ENCODE measurements around the gene SPTBN4. TPM values are rescaled to one million over a fixed set of nuclear protein-coding genes. Genes with fewer than 3 reads are reported as not detected.

SPTBN4 gene
- polyA plus RNA-seq, 1 donor from 2014 or later: 12.7 TPM

GRCh38 chr19:40508739-40509260, 42.0 kb downstream of the SPTBN4 start:
- H3K9ac ChIP-seq (ENCODE audit: low read length): no peak overlapping the region
- no peak for TF ChIP-seq EP300 (conservative IDR thresholded peaks at IDR 0.05; ENCODE audit: poor library complexity, severe bottlenecking)
- no peak for TF ChIP-seq RAD21 (conservative IDR thresholded peaks at IDR 0.05)
- TF ChIP-seq, protein P1, sequence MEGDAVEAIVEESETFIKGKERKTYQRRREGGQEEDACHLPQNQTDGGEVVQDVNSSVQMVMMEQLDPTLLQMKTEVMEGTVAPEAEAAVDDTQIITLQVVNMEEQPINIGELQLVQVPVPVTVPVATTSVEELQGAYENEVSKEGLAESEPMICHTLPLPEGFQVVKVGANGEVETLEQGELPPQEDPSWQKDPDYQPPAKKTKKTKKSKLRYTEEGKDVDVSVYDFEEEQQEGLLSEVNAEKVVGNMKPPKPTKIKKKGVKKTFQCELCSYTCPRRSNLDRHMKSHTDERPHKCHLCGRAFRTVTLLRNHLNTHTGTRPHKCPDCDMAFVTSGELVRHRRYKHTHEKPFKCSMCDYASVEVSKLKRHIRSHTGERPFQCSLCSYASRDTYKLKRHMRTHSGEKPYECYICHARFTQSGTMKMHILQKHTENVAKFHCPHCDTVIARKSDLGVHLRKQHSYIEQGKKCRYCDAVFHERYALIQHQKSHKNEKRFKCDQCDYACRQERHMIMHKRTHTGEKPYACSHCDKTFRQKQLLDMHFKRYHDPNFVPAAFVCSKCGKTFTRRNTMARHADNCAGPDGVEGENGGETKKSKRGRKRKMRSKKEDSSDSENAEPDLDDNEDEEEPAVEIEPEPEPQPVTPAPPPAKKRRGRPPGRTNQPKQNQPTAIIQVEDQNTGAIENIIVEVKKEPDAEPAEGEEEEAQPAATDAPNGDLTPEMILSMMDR (IDR thresholded peaks at IDR 0.05; ENCODE audit: poor library complexity, severe bottlenecking): no peak
- TF ChIP-seq MXI1 (conservative IDR thresholded peaks at IDR 0.05; ENCODE audit: poor library complexity, severe bottlenecking): no peak
- TF ChIP-seq EZH2 (IDR thresholded peaks at IDR 0.05; ENCODE audit: borderline replicate concordance, insufficient read depth, low read length, poor library complexity, severe bottlenecking): no peak
- no peak for TF ChIP-seq REST (IDR thresholded peaks at IDR 0.05; ENCODE audit: borderline replicate concordance)
- no peak for TF ChIP-seq SMC3 (conservative IDR thresholded peaks at IDR 0.05; ENCODE audit: poor library complexity)
- TF ChIP-seq TAF1 (IDR thresholded peaks at IDR 0.05; ENCODE audit: low read depth): no peak
- TF ChIP-seq POLR2AphosphoS5 (IDR thresholded peaks at IDR 0.05): no peak
- H3K27ac ChIP-seq (ENCODE audit: low read length): no peak overlapping the region
- H3K36me3 ChIP-seq (ENCODE audit: insufficient read depth, low read length): no peaks in the 10 kb centered on the region
- peaks cover 25% of the 10 kb centered on the region for H3K27me3 ChIP-seq (ENCODE audit: insufficient read depth, low read depth, low read length)
- no peaks in the 10 kb centered on the region for H3K9me3 ChIP-seq (ENCODE audit: low read length)
- no peak overlapping the region for H3K4me3 ChIP-seq (ENCODE audit: low read length)
- no peaks in the 10 kb centered on the region for H4K20me1 ChIP-seq (ENCODE audit: insufficient read depth)
- H3F3A ChIP-seq (ENCODE audit: insufficient read depth, low read length, poor library complexity, severe bottlenecking): no peaks in the 10 kb centered on the region
- no peak overlapping the region for H3K4me2 ChIP-seq (ENCODE audit: low read length)
- no peak overlapping the region for H2AFZ ChIP-seq (ENCODE audit: low read depth, low read length)
- no peaks in the 10 kb centered on the region for H3K79me2 ChIP-seq (replicated peaks; ENCODE audit: insufficient read depth, low read length)
- H3K9me2 ChIP-seq (ENCODE audit: insufficient read depth, low read length): no peaks in the 10 kb centered on the region

DNA sequence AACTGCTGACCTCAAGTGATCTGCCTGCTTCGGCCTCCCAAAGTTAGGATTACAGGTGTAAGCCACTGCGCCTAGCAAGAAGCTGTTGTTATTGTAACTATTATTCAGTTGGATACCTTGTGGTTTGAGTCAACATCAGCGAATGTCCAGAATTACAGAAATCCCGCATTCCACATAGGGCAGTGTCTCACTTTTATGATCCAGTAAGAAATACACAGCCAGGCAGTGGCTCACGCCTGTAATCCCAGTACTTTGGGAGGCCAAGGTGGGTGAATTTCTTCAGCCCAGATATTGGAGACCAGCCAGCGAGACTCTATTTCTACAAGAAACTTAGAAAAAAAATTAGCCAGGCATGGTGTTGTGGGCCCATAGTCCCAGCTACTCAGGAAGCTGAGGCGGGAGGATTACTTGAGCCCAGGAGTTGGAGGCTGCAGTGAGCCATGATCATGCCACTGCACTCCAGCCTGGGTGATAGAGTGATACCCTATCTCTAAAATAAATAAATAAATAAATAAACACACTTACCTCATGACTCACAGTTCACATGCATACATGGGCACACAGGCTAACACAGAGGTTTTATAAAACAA, 43.8 kb downstream of the SPTBN4 start:
- Histone ChIP-seq H3K4me2 (ENCODE audit: low read length) (no peak overlapping the region), H3K27me3 (ENCODE audit: insufficient read depth, low read depth, low read length) (peaks cover 43% of the 10 kb centered on the region)

More for the DNA sequence above, 43.8 kb downstream of the SPTBN4 start:
- Histone ChIP-seq H3K9me2 (ENCODE audit: insufficient read depth, low read length) (no peaks in the 10 kb centered on the region), H3K4me3 (ENCODE audit: low read length) (no peak overlapping the region), H3K9ac (ENCODE audit: low read length) (no peak overlapping the region), H3K36me3 (ENCODE audit: insufficient read depth, low read length) (no peaks in the 10 kb centered on the region), H3K9me3 (ENCODE audit: low read length) (peaks cover 3% of the 10 kb centered on the region), H4K20me1 (ENCODE audit: insufficient read depth) (no peaks in the 10 kb centered on the region), H3F3A (ENCODE audit: insufficient read depth, low read length, poor library complexity, severe bottlenecking) (no peaks in the 10 kb centered on the region), H3K79me2 (replicated peaks; ENCODE audit: insufficient read depth, low read length) (no peaks in the 10 kb centered on the region), H3K27ac (ENCODE audit: low read length) (no peak overlapping the region), H2AFZ (ENCODE audit: low read depth, low read length) (no peak overlapping the region)
- no peak for TF ChIP-seq POLR2AphosphoS5 (IDR thresholded peaks at IDR 0.05)
- TF ChIP-seq EZH2 (IDR thresholded peaks at IDR 0.05; ENCODE audit: borderline replicate concordance, insufficient read depth, low read length, poor library complexity, severe bottlenecking): no peak
- TF ChIP-seq REST (IDR thresholded peaks at IDR 0.05; ENCODE audit: borderline replicate concordance): no peak
- TF ChIP-seq TAF1 (IDR thresholded peaks at IDR 0.05; ENCODE audit: low read depth): no peak
- no peak for TF ChIP-seq EP300 (conservative IDR thresholded peaks at IDR 0.05; ENCODE audit: poor library complexity, severe bottlenecking)
- TF ChIP-seq, protein P1 (IDR thresholded peaks at IDR 0.05; ENCODE audit: poor library complexity, severe bottlenecking): no peak
- TF ChIP-seq SMC3 (conservative IDR thresholded peaks at IDR 0.05; ENCODE audit: poor library complexity): no peak
- no peak for TF ChIP-seq RAD21 (conservative IDR thresholded peaks at IDR 0.05)
- no peak for TF ChIP-seq MXI1 (conservative IDR thresholded peaks at IDR 0.05; ENCODE audit: poor library complexity, severe bottlenecking)

Measured in neural cell (in vitro differentiated cells).